ENCODE results near the gene ATG4B.

DNA sequence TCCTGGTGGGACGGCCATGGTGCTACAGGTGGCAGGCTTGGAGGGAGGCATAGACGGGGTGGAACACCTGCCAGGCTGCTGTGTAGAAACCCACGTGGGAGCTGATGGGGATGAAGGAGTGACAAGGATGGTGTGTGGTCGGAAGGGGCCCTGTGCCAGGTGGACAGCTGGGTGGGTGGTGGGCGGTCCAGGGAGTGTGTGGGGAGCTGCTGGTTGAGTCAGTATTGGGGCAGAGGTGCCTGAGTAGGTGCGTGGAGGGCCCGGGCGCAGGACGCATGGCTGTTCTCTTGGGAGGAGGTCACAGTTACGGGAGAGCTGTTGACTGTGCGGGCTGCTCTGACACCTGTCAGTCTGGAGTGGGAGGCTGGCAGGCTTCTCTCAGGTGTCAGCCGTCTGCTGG, 84.4 kb downstream of the ATG4B start:
- TF ChIP-seq CTCF (IDR thresholded peaks at IDR 0.05) (no peak), POLR2A (IDR thresholded peaks at IDR 0.05) (no peak)
